HG03196 (cell line): ENCODE data around the gene DYSF.
"Not testable (repeated sequence)": the region's sequence is repeated elsewhere in the genome, so short reads cannot be mapped to it uniquely, and the experiment has no call there.

Experiments
- ATAC-seq: cut with Tn5 transposase; IDR thresholded peaks from one replicate; pipeline ENCODE4 v1.9.1; 2021; ENCODE audit not compliant: unreplicated experiment

The DYSF gene

DNA sequence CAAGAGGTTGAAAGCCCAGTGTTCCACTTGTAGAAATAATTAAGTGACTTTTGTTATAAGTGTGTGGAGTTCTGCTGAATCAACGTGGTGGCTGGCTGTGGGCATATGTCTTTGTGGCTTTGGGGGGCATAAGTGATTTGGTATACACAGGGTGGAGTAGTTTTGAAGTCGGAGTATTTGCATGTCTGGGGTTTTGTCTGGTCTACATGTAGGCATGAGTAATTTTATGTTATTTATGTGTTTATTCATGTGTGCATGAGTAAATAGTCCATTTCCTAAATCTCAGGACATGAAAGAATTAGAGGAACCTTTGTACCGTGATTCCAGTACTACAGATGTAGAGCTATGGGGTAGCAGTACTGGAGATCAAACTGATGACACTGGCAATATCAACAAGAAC lies 179.7 kb downstream of the DYSF start:
- no peak for ATAC-seq

DNA sequence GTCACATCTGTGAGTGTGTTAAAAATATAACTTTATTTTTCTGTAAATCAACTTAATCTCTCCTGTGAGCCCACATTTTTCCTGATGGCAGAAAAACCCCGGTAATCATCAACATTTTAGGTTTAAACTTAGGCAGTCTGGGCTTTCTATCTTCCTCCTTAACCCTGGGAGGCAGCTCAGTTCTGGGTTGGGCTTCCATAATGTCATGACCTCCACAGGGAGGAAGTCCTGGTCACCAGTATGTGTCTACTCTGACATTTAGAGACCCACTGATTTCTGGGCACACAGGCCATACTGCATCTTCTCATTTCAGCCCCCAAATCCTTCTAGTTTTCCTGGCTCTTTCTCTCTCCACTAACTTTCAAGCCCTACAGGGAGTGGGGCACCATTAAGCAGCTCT lies 181.2 kb downstream of the DYSF start:
- no peak for ATAC-seq

DNA sequence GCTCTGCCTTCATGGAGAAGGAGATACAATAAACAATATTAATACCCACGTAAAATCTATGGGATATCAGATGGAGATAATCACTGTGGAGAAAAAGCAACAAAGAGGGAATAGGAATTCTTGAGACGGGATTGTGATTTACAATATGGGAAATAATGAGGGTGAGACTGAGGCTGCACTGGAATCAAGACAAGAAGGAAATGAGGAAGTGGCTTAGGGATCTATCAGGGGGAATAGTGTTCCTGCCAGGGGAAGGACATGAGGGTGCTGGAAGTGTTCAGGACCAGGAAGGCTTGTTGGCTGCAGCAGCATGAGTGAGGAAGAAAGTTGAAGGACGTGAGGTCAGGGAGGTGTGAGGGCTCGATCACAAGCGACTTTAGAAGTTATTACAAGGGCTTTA lies 182.4 kb downstream of the DYSF start:
- ATAC-seq: no peak

DNA sequence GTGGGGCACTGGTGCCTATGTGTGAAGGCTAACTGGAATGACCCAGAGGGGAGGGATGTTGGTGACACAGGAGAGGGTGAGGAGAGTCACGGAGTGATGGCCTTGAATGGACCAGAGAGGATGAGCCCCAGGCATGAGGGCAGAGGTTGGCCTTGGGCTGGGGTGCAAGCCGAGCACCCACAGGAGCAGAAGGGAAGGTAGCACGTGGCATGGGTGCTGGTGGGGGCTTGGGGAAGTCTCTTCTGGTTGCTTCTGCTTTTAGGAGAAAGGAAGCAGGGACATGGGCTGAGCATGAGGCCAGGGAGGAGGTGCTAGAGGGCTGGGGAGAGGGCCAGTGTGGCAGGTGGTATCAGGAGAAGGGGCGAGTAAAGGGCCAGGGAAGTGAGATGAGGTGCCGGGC lies 183.8 kb downstream of the DYSF start:
- no peak for ATAC-seq

DNA sequence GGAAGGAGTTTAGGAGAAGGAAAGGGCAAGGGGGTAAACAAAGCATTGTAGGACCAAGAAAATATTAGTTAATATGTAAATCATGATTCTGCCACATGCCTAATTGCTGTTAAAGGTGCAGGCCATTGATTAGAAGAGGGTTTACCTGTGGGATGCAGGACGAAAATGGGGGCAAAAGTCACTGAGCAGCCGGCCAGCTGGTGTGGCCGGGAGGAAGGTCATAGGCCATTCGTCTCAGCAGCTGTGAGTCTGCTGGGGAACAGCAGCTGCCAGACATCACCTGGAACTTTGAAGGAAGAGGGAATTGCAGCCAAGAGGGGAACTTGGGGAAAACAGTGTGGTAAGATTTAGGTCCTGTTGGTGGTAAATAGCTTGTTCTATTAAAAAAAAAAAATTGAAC lies 184.4 kb downstream of the DYSF start:
- ATAC-seq: no peak

DNA sequence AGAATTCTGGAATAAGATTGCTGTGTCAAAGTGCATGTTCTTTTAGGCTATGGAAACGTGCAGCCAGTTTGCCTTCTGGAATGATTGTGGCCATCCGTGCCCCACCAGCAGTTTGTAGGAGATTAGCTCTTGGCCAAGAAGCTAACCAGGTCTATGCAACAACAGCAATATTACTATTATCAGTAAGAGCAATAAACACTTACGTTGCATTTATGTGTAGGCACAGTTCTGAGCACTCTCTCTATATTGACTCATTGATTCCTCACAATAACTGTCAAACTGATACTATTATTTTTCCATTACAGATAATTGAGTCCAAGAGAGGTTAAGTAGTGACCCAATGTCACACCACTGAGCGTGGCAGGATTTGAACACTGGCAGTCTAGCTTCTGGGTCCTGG lies 186.4 kb downstream of the DYSF start:
- no peak for ATAC-seq

DNA sequence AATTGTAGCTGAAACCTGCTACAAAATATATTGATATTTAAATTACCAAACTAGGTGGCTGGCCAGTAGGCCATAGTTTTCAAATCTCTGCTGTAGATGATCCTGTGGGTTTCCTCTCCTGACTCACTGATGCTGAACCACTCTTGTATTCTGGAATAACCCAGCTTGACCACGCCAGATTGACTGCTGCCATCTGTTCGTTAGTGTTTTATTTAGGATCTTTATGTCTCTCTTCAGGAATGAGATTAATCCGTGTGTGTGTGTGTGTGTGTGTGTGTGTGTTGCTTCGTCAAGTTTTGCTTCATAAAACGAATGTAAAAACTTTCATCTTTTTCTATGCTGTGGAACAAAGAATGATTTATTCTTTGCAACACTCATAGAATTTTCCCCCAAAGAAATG lies 187.1 kb downstream of the DYSF start:
- no peak for ATAC-seq

DNA sequence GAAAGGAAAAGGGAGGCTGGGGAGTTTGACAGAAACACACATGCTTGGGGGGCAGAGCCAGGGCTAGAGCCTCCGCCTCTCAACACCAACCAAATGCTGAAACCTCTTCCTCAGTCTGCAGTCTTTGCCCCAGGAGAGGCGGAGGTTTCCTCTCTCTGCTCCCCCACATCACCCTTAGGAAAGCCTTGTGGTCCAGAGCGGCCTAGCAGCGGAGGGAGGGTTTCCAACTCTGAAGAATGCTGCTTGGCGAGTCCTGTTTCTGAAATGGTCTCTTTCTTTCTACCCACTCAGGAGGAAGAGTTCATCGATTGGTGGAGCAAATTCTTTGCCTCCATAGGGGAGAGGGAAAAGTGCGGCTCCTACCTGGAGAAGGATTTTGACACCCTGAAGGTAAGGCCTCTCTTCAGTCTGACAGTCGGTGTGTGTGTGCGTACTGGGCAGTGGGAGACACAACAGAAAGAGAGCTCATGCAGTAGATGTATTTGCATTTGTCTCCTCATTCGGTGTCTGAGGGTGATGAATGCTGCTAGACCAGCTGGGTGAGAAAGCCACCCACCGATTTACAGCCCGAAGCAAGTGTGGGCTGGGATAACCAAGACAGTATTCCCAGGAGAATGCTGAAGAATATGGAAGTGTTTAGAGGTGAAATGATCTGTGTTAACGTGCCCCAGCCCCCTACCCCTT lies 190.5 kb downstream of the DYSF start:
- ATAC-seq: no peak

DNA sequence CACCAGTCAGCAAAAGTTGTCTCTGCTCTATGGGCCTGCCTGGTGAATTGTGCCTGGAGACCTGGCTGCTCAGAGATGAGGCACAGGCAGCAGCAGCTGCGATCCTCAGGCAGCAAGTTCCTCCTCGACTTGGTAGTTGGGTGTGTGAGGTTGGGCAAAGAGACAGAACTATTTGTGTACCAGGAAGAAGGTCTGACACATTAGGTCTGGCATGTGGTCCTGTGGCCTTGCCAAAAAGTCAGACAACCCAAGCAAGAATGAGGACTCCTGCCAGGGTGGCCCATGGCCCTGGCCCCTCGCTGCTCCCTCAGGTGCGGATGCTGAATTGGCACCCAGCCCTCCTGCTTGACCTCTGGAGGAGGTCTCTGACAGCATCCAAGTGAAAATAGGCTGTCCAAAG lies 192.7 kb downstream of the DYSF start:
- ATAC-seq: no peak

DNA sequence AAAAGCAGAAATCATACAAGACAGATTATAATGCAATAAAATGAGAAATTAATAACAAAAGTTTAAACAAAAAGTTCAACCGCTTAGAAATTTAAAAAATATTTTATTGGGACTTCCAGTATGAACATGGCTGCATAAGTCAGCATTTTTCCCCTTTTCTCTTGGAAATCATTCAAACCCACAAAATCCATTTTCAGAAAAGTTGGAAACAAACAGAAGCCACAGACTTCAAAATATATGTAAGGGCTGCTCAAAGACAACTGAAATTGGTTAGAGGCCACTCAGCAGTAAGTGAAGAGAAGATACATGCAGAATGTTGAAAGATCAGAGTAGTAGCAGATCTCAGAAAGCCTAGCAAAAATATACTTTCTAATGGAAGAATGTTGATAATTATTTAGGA lies 194.0 kb downstream of the DYSF start:
- ATAC-seq: no peak

DNA sequence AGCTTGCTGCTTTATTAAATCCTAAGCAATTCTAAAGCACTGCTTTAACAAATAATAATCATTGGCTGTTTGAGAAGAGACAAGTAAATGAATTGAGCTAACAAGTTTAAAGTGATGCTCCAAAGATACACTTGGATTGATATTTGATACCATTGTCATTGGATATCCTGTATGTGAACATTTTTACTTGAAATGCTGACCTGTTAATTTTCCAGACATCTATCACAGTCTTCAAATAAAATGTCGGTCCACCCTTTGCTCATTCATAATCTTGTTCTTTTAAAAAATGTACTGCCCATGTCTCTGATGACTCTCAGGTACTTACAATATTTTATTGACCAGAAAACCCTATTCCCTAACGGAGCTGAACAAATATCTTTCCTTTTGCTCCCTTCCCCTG lies 202.1 kb downstream of the DYSF start:
- ATAC-seq: no peak

DNA sequence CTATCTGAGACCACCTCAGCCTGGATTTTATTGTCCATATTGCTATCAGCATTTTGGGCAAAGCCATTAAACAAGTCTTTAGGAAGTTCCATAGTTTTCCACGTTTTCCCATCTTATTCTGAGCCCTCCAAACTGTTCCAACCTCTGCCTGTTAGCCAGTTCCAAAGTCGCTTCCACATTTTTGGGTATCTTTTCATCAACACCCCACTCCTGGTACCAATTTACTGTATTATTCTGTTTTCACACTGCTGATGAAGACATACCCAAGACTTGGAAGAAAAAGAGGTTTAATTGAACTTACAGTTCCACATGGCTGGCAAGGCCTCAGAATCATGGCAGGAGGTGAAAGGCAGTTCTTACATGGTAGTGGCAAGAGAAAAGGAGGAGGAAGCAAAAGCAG lies 204.9 kb downstream of the DYSF start:
- ATAC-seq: not testable (repeated sequence)

DNA sequence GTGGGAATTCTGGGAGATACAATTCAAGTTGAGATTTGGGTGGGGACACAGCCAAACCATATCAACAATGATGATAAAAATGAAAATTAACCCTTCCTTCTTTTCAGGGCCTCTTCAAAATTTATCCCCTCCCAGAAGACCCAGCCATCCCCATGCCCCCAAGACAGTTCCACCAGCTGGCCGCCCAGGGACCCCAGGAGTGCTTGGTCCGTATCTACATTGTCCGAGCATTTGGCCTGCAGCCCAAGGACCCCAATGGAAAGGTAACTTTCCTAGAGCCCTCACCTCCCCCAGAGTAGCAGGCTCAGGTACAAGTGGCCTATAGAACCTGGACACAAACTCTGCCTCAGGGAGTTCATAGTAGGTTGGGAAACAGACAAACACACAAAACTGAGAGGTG lies 205.4 kb downstream of the DYSF start:
- no peak for ATAC-seq

DNA sequence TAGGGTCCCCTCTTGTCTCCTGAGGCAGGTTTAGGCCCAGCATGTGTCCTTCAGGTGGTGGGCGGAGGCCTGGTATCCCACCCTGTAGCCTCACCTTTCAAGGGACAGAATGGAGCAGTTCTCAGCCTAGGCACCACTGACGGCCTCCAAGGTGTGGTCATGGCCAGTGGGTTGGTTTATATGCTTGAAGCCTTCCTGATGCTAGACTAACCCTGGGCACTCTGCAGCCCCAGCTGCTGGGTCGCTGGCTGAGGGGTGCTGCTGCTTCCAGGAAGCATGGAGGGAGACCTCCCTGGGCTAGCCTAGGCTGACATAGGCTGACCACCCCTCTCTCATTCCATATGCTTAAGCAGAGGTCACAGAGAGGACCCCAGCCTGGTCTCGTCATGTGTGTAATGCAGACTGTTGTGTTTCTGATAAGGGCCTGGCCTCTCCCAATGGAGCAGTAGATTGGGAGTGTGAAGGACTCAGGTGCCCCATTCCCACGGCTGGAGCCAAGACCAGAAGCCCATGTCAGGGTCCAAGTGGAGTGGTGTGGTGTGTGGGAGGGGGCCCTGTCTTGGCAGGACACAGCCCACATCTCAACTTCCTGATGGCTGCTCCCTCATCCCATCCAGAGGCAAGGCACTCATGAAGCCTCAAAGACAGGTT lies 206.6 kb downstream of the DYSF start:
- ATAC-seq: no peak

DNA sequence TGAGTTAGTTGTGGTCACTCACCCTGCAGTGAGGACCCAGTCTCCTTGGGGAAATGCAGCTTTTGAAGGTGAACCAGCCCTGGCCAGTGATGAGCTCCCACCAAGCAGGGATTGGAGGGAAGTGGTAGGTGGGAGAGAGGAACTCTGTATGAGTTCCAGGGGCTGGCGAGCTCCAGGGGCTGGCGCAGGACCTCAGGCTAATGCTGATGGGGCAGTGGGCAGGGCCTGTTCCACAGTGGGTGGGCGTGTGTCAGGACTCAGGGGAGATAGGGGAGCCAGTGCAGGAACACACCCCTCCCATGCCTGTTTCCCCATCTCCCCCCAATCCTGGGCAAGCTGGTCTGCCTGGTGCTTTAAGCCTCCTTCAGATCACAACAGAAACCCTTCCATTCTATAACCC lies 208.4 kb downstream of the DYSF start:
- no peak for ATAC-seq

DNA sequence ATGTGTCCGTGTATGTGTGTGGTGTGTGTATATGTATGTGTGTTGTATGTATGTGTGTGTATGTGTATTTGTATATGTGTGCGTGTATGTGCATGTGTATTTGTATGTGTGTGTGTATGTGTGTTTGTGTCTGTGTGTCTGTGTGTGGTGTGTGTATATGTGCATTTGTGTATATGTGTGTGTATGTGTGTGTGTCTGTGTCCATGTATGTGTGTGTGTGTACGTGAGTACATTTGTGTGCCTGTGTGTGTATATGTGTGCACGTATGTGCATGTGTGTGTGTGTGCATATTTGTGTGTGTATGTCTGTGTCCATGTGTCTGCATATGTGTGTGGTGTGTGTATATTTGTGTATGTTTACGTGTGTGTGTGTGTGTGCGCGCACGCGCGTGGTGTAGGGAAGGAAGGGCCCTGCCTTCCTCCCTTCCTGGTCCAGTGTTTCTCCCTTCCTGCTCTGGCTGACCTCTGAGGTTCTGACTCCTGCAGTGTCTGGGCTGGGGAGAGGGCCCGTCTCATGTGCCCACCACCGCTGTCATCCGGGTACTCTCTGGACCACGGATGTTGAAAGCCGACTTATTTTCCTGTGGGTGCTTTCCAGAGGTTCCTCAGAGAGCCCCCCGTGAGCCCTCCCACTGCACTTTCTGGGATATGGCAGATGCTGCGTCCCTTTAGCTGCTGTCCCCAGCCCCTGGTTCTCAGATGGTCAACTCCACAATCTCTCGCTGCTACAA lies 209.5 kb downstream of the DYSF start:
- no peak for ATAC-seq

DNA sequence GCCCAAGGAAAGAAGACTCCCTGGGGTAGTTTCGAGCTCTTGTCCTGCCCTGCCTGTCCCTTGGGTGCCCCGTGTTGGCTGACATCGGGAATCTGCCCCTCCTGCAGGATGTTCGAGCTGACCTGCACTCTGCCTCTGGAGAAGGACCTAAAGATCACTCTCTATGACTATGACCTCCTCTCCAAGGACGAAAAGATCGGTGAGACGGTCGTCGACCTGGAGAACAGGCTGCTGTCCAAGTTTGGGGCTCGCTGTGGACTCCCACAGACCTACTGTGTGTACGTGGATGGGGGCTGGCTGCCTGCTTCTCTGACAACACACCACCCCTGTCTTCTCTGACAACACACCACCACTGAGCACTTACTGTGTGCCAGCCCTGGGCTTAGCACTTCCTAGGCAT lies 210.8 kb downstream of the DYSF start:
- no peak for ATAC-seq

DNA sequence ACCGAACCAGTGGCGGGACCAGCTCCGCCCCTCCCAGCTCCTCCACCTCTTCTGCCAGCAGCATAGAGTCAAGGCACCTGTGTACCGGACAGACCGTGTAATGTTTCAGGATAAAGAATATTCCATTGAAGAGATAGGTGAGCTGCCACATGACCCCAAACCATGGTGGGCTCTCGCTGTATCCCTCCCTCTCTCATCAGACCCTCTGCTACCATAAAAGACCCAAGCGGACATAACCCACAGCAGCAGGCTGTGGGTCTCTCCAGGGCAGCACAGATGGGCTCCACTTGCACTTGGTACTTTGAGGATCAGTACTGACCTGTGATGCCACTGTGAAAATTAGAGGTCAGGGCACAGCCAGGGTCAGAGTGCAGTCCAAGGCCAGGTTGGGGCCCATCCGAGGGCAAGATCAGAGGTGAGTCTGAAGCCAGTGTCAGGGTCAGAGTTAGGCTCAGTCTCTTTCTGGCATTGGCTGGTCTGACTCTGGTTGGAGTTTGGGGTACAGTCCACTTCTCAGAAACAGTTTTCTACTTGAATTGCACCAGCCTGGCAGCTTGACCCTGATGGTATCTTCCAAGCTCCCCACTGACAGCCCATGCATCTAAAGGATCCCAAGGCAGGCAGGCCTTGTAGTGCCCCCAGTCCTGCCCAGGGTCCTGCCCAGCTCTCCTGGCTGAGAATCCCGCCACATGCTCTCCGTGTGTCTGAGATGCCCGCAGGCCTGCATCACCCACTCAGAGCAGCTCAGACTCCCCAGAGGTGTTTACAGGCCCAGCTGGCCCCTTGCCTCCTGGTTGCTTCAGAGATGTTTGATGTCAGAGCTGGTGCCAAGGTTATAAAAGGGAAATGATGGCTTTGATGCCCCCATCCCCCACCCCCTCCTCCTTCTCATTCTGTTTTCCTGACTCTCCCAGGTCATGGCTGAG lies 212.1 kb downstream of the DYSF start:
- ATAC-seq: no peak

DNA sequence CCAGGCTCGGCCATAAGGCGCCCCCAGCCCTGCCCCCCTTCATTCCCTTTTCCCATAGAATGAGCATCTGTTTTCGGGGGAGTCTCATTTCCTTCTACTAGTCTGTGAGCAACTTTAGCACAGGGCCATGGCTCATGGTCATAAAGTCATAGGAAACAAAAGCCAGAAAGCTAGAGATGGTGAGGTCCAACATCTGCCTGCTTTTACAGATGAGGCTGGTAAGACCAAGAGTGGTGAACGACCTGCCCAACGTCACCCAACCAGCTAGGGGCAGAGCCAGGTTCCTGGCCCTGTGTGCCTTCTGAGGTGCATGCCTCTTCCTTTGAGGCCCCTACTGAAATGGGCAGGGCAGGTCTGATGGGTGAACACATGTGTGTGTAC lies 212.7 kb downstream of the DYSF start:
- ATAC-seq: no peak

DNA sequence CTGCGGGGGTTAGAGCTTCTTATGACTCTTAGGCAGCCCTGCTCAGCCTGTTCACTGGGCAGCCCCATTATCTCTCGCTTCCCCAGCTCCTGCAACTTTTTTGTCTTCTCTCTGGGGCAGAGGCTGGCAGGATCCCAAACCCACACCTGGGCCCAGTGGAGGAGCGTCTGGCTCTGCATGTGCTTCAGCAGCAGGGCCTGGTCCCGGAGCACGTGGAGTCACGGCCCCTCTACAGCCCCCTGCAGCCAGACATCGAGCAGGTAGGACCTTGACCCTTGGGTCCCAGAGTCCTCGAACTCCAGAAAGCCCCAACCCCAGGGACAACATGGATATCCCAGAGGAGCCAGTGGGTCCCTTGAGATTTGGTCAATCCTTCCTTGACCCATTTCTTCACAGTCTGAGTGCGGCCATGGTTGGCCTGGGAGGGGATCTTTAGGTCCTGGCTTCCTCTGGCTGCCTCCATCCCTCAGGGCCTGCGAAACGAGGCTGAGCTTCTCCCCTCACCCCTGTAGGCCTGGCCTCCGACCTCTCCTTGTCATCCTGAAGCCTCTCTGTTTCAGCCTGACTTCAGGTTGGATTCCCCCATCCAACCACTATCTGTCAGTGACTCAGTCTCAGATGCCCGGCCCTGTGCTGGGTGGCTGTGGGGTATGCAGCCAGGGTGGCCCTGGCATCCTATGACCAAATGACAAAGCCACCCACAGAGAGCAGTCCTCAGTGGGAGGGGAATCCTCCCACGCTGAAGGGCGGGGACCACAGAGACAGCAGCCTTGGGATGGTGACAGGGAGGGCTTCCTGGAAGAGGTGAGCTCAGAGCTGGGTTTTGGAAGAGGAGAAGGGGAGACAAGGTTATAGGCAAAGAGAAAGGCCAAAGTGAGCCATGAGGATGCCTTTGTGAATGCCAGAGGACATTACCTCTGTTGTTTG lies 214.2 kb downstream of the DYSF start:
- no peak for ATAC-seq
